Ramos (cell line): Measurements from ENCODE around the gene SLITRK1.

Experiments
- in situ Hi-C: fragments of 300-500 bp; cut with MboI; formaldehyde crosslinking; loops from one replicate; pipeline ENCODE4 v1.14.3; 2022; ENCODE audit warnings: low sequenced_read_pairs; ENCODE audit not compliant: unreplicated experiment

The SLITRK1 gene

DNA sequence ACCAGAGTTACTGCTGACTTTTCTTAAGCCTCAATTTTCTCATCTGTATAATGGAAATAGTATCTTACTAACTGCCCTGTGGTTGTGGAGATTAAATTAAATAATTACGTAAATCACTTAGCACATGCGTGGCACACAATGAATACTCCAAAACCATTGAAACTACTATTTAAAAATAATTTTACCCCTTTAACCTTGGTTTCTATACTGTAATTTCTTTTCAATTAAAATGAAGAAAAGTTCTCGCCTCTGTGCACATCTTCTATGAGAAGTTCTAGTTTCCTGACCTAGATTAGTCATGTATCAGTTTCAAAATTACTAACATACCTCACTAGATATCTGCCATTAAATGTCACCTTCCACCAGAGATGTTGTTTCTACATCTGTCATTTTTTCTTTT is 5.7 kb downstream of the SLITRK1 start:
- in situ Hi-C loops: no loop called here

DNA sequence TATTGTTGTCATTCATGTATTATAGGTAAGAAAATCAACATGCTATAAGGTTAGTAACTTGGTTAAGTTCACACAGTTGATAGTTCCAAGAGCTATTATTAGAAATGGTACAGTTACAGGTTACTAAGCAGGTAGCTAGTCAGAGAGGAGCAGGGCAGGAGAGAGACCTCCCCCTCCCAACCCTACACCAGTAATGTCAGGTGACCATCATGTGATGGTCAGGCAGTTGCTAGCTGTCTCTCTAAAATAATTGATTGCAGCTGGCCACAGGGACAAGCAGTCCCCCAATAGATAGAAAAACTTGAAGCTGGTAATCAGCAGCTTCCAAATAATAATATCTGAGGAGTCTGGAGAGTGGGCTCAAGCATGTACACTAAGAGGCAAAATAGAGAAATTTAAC is 14.6 kb downstream of the SLITRK1 start:
- in situ Hi-C loops: no loop called here

DNA sequence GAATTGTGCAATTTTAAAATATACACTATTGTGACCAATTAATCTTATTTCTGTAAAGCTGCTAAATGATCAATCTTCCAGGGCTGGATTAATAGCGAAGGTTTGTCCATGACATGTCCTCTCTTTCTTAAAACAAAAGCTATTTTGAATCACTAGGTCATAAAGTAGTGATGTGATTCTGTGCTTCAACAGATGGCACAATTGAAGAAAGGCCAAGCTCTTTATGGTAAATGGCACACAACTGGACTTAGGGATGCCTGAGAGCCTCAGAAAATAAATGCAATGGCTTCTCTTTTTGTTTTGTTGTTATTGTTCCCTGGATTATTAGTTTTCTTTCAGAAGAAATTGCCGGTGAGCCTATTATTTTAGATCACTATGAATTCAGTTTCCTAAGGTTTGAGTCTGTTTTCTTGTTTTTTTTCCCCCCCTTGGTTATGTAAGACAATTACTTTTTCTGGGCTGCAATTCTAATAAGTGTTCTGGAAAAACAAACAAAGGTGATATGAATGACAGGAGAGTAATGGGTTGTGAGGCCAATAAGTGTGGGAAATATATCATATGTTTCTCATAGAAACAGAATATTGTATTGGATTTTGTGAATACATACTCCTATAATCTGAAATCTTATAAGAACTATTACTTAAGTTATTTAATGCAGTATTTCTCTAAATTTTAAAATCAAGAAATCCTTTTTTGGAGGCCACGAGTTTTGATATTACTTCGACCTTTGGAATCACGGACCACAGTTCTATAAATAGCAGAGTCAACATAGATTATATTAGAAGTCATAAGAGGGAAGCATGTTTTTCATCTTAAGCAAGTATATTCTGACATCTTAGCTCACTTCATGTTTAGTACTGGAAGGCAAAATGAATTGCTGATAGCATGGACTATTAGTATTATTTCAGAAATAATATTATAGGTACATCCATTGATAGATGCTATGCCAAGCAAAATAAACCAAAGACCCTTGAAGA is 16.8 kb downstream of the SLITRK1 start:
- in situ Hi-C loops: no loop called here

DNA sequence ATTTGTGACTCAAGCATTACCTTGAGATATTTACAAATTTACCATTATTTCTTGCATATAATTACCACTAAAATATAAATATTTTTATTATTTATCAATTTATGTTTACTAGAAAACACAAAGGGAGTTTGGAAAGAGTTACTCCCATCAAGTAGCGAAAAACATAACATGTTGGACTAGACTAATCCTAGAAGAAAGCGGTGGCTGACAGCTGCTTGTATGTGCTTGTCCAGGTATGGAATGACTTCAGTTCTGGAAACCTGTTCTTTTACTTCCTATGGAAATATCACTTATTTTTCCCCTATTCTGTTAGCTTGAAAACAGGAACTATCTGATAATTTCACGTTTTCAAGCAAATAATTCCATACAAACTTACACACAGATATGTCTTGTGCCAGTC is 28.5 kb downstream of the SLITRK1 start:
- in situ Hi-C loops: no loop called here

DNA sequence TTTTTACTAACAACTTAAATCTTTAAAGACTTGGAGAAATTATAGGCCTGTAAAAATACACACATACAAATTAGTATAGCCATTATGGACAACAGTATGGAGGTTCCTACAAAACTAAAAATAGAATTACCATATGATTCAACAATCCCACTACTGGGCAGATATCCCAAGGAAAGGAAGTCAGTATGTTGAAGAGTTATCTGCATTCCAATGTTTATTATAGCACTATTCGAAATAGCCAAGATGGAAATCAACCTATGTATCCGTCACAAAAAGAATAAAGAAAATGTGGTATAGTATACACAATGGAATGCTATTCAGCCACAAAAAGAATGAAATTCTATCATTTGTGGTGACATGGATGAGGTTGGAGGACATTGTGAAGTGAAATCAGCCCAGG is 37.2 kb downstream of the SLITRK1 start:
- in situ Hi-C loops: no loop called here

DNA sequence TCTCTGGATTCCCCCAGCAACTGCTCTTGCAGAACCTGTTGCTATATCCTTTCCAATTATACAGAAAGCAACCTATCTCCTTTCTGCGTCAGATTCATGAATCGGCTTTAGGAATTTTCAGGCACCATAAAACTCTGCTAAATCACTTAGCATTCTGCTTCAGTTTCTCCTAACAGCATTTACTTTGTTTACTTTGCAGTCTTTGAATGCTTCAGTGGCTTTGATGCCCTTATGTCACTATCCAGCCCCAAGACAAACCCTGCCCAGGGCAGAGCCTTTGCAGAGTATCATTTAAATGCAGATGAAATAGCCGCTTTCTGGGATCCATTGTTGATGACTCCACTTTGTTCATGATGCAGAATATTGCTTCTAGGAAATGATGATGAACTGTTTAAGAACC is 43.1 kb downstream of the SLITRK1 start:
- in situ Hi-C loops: no loop called here

DNA sequence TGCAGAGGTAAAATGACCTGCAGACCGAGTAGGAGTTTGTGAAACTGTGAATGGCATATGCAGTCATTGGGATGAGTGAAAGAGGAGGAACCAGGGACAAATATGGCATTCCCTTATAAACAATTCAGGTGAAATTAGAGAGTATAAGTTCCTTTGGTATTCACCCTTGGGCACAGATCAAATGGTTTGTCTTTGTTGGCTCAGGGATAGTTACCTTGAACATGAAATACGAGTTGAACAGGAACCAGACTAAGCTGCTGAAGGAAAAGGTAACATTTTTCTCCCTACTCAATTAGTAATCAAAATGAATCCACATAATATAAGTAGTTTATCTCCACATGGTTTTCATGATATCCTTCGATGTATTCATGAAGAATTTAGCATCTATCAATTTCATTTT is 50.5 kb downstream of the SLITRK1 start:
- in situ Hi-C loops: no loop called here

DNA sequence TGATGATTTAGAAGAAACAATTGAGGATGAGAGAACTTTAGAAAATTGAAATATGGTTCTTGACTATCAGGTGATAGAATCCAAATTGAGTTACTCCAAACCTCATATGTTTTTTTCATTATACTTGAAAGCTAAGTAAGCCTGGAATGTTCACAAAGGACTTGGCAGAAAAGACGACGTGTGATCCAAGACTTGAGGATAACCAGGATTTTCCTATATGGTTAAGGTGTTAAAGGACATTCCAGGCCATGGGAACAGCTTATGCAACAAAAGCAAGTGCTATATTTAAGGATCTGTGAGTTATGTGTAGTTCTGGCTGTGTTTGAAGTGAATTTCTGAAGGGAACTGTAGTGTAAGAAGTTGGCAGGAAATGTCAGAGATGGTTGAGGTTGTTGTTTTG is 52.5 kb downstream of the SLITRK1 start:
- in situ Hi-C loops: no loop called here

DNA sequence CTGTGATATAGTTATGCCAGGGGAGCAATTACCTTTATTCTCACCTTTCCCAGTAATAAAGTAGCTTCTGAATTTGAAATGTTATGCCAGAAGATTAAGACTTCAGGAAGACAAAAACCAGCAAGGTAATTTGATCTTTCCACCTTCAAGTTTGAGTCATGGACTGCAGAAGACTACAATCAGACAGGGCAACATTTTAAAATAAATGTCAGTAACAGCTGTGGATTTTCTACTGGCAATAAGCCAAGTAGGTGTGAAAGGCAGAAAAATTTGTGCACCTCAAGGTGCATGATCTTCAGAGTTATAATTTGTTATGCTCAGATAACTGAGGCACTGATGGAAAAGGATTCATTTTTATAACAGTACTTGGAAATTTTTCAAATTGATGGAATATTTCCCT is 54.9 kb downstream of the SLITRK1 start:
- in situ Hi-C loops: no loop called here
